HUES64 (cell line): ENCODE results near the gene CLDN3.

Source experiments
- H3K27ac ChIP-seq: 2 replicates; pipeline ENCODE4 v1.7.0; 2013; ENCODE audit warnings: low read depth, low read length, inconsistent platforms
- H3K27me3 ChIP-seq: 2 replicates; pipeline ENCODE4 v1.6.1; 2013; ENCODE audit warnings: mild to moderate bottlenecking, low read length; ENCODE audit not compliant: insufficient read depth
- H3K36me3 ChIP-seq: 2 replicates; pipeline ENCODE4 v1.6.1; 2013; ENCODE audit warnings: mild to moderate bottlenecking, low read length; ENCODE audit not compliant: insufficient read depth
- H3K4me1 ChIP-seq: 2 replicates; pipeline ENCODE4 v1.6.1; 2013; ENCODE audit warnings: mild to moderate bottlenecking, low read length, moderate library complexity; ENCODE audit not compliant: insufficient read depth
- H3K4me3 ChIP-seq: 2 replicates; pipeline ENCODE4 v1.5.1; 2013; ENCODE audit warnings: mild to moderate bottlenecking, low read length, moderate library complexity
- H3K9ac ChIP-seq: 2 replicates; pipeline ENCODE4 v1.6.1; 2013; ENCODE audit warnings: mild to moderate bottlenecking, low read depth, low read length
- H3K9me3 ChIP-seq: 2 replicates; pipeline ENCODE4 v1.6.1; 2013; ENCODE audit warnings: low read depth, low read length; ENCODE audit not compliant: insufficient read depth
- WGBS: fragments of 150-250, 120-280 bp; methylation state at CpG from one replicate; pipeline ENCODE4 v1.1.7; 2013; ENCODE audit warnings: missing lambda C conversion rate; 5-methylcytosine and 5-hydroxymethylcytosine counted together

CLDN3 gene

DNA sequence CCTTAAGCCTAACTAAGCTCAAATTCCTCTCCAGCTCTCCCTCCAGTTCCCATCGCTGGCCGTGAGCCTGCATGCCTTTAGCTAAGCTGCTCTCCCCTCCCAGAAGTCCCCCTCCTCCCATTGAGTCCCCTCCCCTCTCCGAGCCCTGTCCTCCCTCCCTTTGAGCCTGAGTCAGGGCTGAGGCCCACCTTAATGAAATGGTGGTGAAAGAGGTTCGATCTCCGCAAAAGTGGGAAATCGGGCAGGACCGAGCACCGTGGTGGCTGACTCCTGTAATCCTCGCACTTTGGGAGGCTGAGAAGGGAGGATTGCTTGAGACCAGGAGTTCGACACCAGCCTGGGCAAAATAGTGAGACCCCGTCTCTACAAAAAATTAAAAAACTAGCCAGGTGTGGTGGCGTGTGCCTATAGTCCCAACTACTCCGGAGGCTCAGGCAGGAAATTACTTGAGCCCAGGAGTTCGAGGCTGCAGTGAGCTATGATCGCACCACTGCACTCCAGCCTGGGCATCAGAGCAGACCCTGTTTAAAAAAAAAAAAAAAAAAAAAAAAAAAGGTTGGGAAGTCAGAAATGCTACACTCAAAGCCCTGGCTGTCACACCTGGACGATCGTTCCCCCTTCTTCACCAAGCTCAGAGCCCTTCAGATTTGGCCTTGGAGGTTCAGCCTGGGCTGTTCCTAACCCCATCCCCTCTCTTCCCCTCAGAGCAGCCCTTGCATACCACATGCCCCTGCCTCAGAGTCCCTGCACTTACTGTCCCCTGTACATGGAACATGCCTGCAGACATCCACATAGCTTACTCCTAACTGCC lies 995 bp upstream of the CLDN3 start:
- H3K4me1 ChIP-seq = no peaks in the 10 kb centered on the region
- WGBS = 55% methylated on average over 17 of the region's 17 CpGs
- H3K27me3 ChIP-seq = peaks cover 18% of the 10 kb centered on the region; the same call in 1 of the 2 replicates
- peak overlapping the region; percentile 59 for H3K4me3 ChIP-seq
- H3K36me3 ChIP-seq = no peaks in the 10 kb centered on the region
- no peak overlapping the region for H3K9ac ChIP-seq
- no peak overlapping the region for H3K27ac ChIP-seq
- H3K9me3 ChIP-seq = no peaks in the 10 kb centered on the region

DNA sequence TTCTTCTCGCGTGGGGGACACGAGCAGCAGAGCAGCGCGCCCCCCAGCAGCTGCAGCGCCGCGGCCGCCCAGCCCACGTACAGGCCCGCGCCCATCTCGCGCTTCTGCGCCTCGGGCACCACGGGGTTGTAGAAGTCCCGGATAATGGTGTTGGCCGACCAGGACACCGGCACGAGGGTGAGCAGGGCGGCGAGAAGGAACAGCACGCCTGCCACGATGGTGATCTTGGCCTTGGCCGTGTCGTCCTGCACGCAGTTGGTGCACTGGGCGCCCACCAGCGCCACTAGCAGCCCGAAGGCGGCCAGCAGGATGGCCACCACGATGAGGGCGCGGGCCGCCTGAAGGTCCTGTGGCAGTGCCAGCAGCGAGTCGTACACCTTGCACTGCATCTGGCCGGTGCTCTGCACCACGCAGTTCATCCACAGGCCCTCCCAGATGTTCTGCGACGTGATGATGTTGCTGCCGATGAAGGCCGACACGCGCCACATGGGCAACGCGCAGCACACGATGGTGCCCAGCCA lies 529 bp downstream of the CLDN3 start:
- Histone ChIP-seq H3K9me3 (no peaks in the 10 kb centered on the region), H3K4me1 (no peaks in the 10 kb centered on the region), H3K27me3 (peaks cover 18% of the 10 kb centered on the region; the same call in 1 of the 2 replicates), H3K4me3 (peak overlapping the region; percentile 59), H3K9ac (peak overlapping the region; percentile 53; the same call in 1 of the 2 replicates), H3K27ac (no peak overlapping the region; the same call in 1 of the 2 replicates), H3K36me3 (no peaks in the 10 kb centered on the region)
- WGBS = 80% methylated on average over 49 of the region's 49 CpGs

- no peaks in the 10 kb centered on the region for H3K4me1 ChIP-seq
- WGBS = 91% methylated on average over 53 of the region's 53 CpGs
- peaks cover 18% of the 10 kb centered on the region; the same call in 1 of the 2 replicates for H3K27me3 ChIP-seq
- H3K9me3 ChIP-seq = no peaks in the 10 kb centered on the region
- no peak overlapping the region for H3K27ac ChIP-seq
- H3K4me3 ChIP-seq = no peak overlapping the region
- H3K36me3 ChIP-seq = no peaks in the 10 kb centered on the region
- no peak overlapping the region for H3K9ac ChIP-seq
Measured at GRCh38 chr7:73768641-73769480, 1.2 kb downstream of the CLDN3 start.

GRCh38 chr7:73766556-73767229 lies 3.4 kb downstream of the CLDN3 start:
- peaks cover 18% of the 10 kb centered on the region; the same call in 1 of the 2 replicates for H3K27me3 ChIP-seq
- 89% methylated on average over 15 of the region's 17 CpGs for WGBS
- peaks cover 5% of the 10 kb centered on the region; the same call in 1 of the 2 replicates for H3K4me1 ChIP-seq
- H3K9me3 ChIP-seq = no peaks in the 10 kb centered on the region
- no peak overlapping the region for H3K4me3 ChIP-seq
- no peak overlapping the region for H3K27ac ChIP-seq
- H3K9ac ChIP-seq = no peak overlapping the region
- no peaks in the 10 kb centered on the region for H3K36me3 ChIP-seq

- H3K36me3 ChIP-seq = no peaks in the 10 kb centered on the region
- H3K27ac ChIP-seq = no peak overlapping the region
- WGBS = 91% methylated on average over 1 of the region's 1 CpG
- H3K4me3 ChIP-seq = no peak overlapping the region
- H3K27me3 ChIP-seq = no peaks in the 10 kb centered on the region
- no peak overlapping the region for H3K9ac ChIP-seq
- peaks cover 6% of the 10 kb centered on the region; the same call in 1 of the 2 replicates for H3K4me1 ChIP-seq
- H3K9me3 ChIP-seq = no peaks in the 10 kb centered on the region
Measured at GRCh38 chr7:73762659-73762999, 7.4 kb downstream of the CLDN3 start.

GRCh38 chr7:73761854-73762658 lies 8.0 kb downstream of the CLDN3 start:
- Histone ChIP-seq H3K27me3 (no peaks in the 10 kb centered on the region), H3K27ac (no peak overlapping the region), H3K4me1 (peaks cover 6% of the 10 kb centered on the region; the same call in 1 of the 2 replicates), H3K9me3 (no peaks in the 10 kb centered on the region), H3K4me3 (no peak overlapping the region), H3K9ac (0 out of 2 replicates have a peak overlapping the region, but pooled peaks have one; percentile 11), H3K36me3 (no peaks in the 10 kb centered on the region)
- WGBS = 65% methylated on average over 8 of the region's 8 CpGs

DNA sequence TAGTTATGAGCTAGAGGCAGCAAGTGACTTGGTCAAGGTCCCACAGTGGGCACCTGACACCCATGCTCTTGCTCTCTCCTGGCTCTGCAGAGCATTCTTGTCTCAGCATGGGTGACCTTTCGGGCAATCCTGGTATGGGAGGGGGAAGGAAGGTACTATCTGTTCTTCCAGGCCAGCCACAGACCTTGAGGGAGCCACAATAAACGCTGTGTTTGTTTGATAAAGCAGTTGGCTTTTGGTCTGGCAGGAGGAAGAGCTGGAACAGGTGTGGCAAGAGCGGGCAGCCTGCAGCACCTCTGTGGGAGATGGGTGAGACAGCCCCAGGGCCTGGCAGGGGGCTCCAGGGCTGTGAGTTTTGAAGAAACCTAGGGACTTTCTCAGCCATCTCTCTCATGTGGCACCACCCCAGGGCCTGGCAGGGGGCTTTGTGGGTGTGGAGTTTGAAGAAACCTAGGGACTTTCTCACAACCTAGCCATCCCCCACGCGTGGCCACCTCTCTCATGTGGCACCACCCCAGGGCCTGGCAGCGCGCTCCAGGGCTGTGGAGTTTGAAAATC lies 11.4 kb downstream of the CLDN3 start:
- WGBS = 92% methylated on average over 7 of the region's 7 CpGs
- H3K4me1 ChIP-seq = peaks cover 6% of the 10 kb centered on the region; the same call in 1 of the 2 replicates
- H3K9ac ChIP-seq = no peak overlapping the region
- no peaks in the 10 kb centered on the region for H3K9me3 ChIP-seq
- H3K27me3 ChIP-seq = no peaks in the 10 kb centered on the region
- no peaks in the 10 kb centered on the region for H3K36me3 ChIP-seq
- H3K27ac ChIP-seq = no peak overlapping the region
- H3K4me3 ChIP-seq = no peak overlapping the region

DNA sequence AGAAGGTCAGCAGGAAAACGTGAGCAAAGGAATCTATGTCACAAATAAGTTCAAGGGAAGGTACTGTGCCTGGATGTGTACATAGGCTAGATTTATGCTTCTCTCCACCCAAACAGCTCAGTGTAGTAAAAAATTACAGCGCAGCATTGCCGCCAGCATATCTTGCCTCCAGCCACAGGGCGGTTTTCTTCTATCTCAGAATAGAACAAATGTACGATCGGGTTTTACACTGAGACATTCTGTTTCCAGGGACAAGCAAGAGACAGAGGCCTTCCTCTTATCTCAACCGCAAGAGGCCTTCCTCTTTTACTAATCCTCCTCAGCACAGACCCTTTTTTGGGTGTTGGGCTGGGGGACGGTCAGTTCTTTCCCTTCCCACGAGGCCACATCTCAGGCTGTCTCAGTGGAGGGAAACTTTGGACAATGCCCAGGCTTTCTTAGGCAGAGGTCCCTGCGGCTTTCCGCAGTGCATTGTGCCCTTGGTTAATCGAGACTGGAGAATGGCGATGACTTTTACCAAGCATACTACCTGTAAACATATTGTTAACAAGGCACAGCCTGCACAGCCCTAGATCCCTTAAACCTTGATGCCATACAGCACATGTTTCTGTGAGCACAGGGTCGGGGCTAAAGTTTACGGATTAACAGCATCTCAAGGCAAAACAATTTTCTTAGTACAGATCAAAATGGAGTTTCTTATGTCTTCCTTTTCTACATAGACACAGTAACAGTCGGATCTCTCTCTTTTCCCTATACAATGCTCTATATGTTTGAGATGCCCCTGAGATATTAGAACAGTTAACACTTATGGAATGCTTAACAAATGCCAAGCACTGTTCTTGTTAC lies 19.9 kb downstream of the CLDN3 start:
- Histone ChIP-seq H3K9ac (no peak overlapping the region), H3K4me3 (no peak overlapping the region), H3K36me3 (no peaks in the 10 kb centered on the region), H3K27ac (no peak overlapping the region), H3K9me3 (no peaks in the 10 kb centered on the region), H3K4me1 (no peaks in the 10 kb centered on the region), H3K27me3 (no peaks in the 10 kb centered on the region)
- 91% methylated on average over 16 of the region's 16 CpGs for WGBS

DNA sequence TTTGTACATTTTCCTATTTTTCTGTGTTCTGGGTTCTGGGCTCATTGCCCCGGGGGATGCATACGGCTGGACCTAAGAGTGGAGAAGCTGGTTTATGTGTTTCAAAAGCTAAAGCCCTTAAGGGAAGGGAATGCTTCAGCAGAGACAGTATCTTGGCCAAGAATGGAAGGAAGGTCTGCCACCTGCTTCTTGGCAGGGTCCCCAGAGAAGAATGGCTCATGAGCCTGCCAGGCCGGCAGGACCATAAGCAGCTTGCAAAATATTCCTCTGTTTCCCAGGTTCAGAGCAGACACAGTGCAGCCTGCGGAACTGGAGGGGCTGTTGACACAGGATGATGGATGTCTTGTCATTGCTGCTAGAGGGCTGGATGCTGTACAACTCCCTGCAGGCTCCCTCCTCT lies 23.7 kb downstream of the CLDN3 start:
- Histone ChIP-seq H3K4me3 (no peak overlapping the region), H3K9me3 (no peaks in the 10 kb centered on the region), H3K27ac (no peak overlapping the region), H3K27me3 (no peaks in the 10 kb centered on the region), H3K9ac (no peak overlapping the region), H3K4me1 (peaks cover 25% of the 10 kb centered on the region), H3K36me3 (no peaks in the 10 kb centered on the region)
- 85% methylated on average over 4 of the region's 4 CpGs for WGBS
